DMS53 treated with DMSO at 0.1 percent for 48 hours (cell line): Measurements from ENCODE around the gene UBE2J1.
"Not testable (repeated sequence)": the region's sequence is repeated elsewhere in the genome, so short reads cannot be mapped to it uniquely, and the experiment has no call there.

Source experiments
- DNase-seq: peaks from one replicate; lab custom pipeline; 2025; ENCODE audit not compliant: unreplicated experiment; lab: John Stamatoyannopoulos, UW

The UBE2J1 gene

GRCh38 chr6:89321131-89321970 is 31.2 kb downstream of the UBE2J1 start:
- DNase-seq: no peak

GRCh38 chr6:89320012-89320559 is 32.4 kb downstream of the UBE2J1 start:
- DNase-seq: no peak

GRCh38 chr6:89317067-89317466 is 35.5 kb downstream of the UBE2J1 start:
- no peak for DNase-seq

- DNase-seq: no peak
These were observed 37.2 kb downstream of the UBE2J1 start, which contains the start of gene GABRR2 for GRCh38 chr6:89315249-89315885. Gene GABRR2 (minus strand): TSS chr6:89315299. CDS start chr6:89315165, 134 bp downstream.

- no peak for DNase-seq
These were observed 37.8 kb downstream of the UBE2J1 start for GRCh38 chr6:89314692-89315091.

- no peak for DNase-seq
These were observed 39.5 kb downstream of the UBE2J1 start for GRCh38 chr6:89313006-89313405.

GRCh38 chr6:89311853-89312531 is 40.5 kb downstream of the UBE2J1 start:
- no peak for DNase-seq

- DNase-seq: no peak
These were observed 41.0 kb downstream of the UBE2J1 start for GRCh38 chr6:89311530-89311852.

- DNase-seq: no peak
These were observed 41.6 kb downstream of the UBE2J1 start for GRCh38 chr6:89310929-89311328.

GRCh38 chr6:89308525-89309395 is 43.8 kb downstream of the UBE2J1 start:
- DNase-seq: no peak

GRCh38 chr6:89304517-89304916 is 48.0 kb downstream of the UBE2J1 start:
- DNase-seq: not testable (repeated sequence)

GRCh38 chr6:89302936-89303335 is 49.6 kb downstream of the UBE2J1 start:
- DNase-seq: no peak

- DNase-seq: no peak
These were observed 50.2 kb downstream of the UBE2J1 start for GRCh38 chr6:89302195-89302770.

- DNase-seq: no peak
These were observed 50.8 kb downstream of the UBE2J1 start for GRCh38 chr6:89301586-89302194.

GRCh38 chr6:89299466-89299850 is 53.1 kb downstream of the UBE2J1 start:
- peak; percentile 50 for DNase-seq

- peak; percentile 50 for DNase-seq
These were observed 53.6 kb downstream of the UBE2J1 start for GRCh38 chr6:89298680-89299465.

GRCh38 chr6:89297695-89298351 is 54.7 kb downstream of the UBE2J1 start:
- peak; percentile 85 for DNase-seq

GRCh38 chr6:89295981-89296380 is 56.5 kb downstream of the UBE2J1 start:
- DNase-seq: no peak

GRCh38 chr6:89295116-89295515 is 57.4 kb downstream of the UBE2J1 start:
- not testable (repeated sequence) for DNase-seq
